ENCODE data around the gene CLASRP. TPM values are rescaled to one million over a fixed set of nuclear protein-coding genes. Genes with fewer than 3 reads are reported as not detected.

The CLASRP gene
- polyA plus RNA-seq, 1 donor (not counting 4 experiments of a cell fraction or from before 2014, with no cell fraction given) = 21.4 TPM

GRCh38 chr19:44993526-44993925 lies 45.3 kb upstream of the CLASRP start:
- H2AFZ ChIP-seq (ENCODE audit: control insufficient read depth, low read length) = no peak overlapping the region
- FAIRE-seq (no peak), DNase-seq (ENCODE audit: low read depth, low spot score) (no peak)
- no peak overlapping the region for H3K9ac ChIP-seq (ENCODE audit: control insufficient read depth, extremely low read depth, insufficient read depth, low read length)
- peaks cover 13 to 25% of the 10 kb centered on the region in 2 experiments for H3K36me3 ChIP-seq (ENCODE audit: control insufficient read depth in 2 of 2, extremely low read depth in 1 of 2, insufficient read depth in 2 of 2, low read length in 2 of 2)
- H3K9me1 ChIP-seq (ENCODE audit: control insufficient read depth, extremely low read depth, insufficient read depth, low read length) = no peaks in the 10 kb centered on the region
- no peaks in the 10 kb centered on the region for H3K79me2 ChIP-seq (ENCODE audit: control insufficient read depth, insufficient read depth, low read length)
- H3K4me2 ChIP-seq (ENCODE audit: control insufficient read depth, extremely low read depth, insufficient read depth, low read depth, low read length) = no peak overlapping the region
- no peak for TF ChIP-seq CTCF (optimal IDR thresholded peaks at IDR 0.05 in 1 of 3, IDR thresholded peaks at IDR 0.05 in 1 of 3, conservative IDR thresholded peaks at IDR 0.05 in 1 of 3; ENCODE audit: extremely low read depth in 1 of 3, insufficient read depth in 2 of 3, low read length in 3 of 3)
- TF ChIP-seq EZH2 (IDR thresholded peaks at IDR 0.05; ENCODE audit: low read length) = no peak
- dilution Hi-C loops (cut with MboI; ENCODE audit: extremely low pct_ligation_motif_present, low sequenced_read_pairs) = no loop called here
- H3K4me1 ChIP-seq (ENCODE audit: control insufficient read depth, extremely low read depth, insufficient read depth, low read length) = no peaks in the 10 kb centered on the region
- no peaks in the 10 kb centered on the region for H4K20me1 ChIP-seq (ENCODE audit: control insufficient read depth, extremely low read depth, insufficient read depth, low read length)
- no peak overlapping the region for H3K27ac ChIP-seq (ENCODE audit: control insufficient read depth, insufficient read depth, low read length)
- no peak overlapping the region for H3K4me3 ChIP-seq (ENCODE audit: control insufficient read depth in 2 of 3, extremely low read depth in 1 of 3, insufficient read depth in 2 of 3, low read depth in 1 of 3, low read length in 3 of 3)
- H3K27me3 ChIP-seq (ENCODE audit: control insufficient read depth, extremely low read depth, insufficient read depth, low read length) = no peaks in the 10 kb centered on the region
- no peaks in the 10 kb centered on the region for H3K9me3 ChIP-seq (ENCODE audit: control insufficient read depth, low read depth, low read length)

GRCh38 chr19:44993926-44994537 lies 44.8 kb upstream of the CLASRP start:
- DNase-seq (ENCODE audit: low read depth, low spot score) (no peak), FAIRE-seq (no peak)
- Histone ChIP-seq H3K79me2 (ENCODE audit: control insufficient read depth, insufficient read depth, low read length) (no peaks in the 10 kb centered on the region), H3K4me3 (ENCODE audit: control insufficient read depth in 2 of 3, extremely low read depth in 1 of 3, insufficient read depth in 2 of 3, low read depth in 1 of 3, low read length in 3 of 3) (no peak overlapping the region), H2AFZ (ENCODE audit: control insufficient read depth, low read length) (no peak overlapping the region), H3K4me1 (ENCODE audit: control insufficient read depth, extremely low read depth, insufficient read depth, low read length) (no peaks in the 10 kb centered on the region), H3K36me3 (ENCODE audit: control insufficient read depth in 2 of 2, extremely low read depth in 1 of 2, insufficient read depth in 2 of 2, low read length in 2 of 2) (peaks cover 10 to 20% of the 10 kb centered on the region in 2 experiments), H3K27ac (ENCODE audit: control insufficient read depth, insufficient read depth, low read length) (no peak overlapping the region), H3K9ac (ENCODE audit: control insufficient read depth, extremely low read depth, insufficient read depth, low read length) (no peak overlapping the region), H3K9me1 (ENCODE audit: control insufficient read depth, extremely low read depth, insufficient read depth, low read length) (no peaks in the 10 kb centered on the region), H3K9me3 (ENCODE audit: control insufficient read depth, low read depth, low read length) (no peaks in the 10 kb centered on the region), H3K27me3 (ENCODE audit: control insufficient read depth, extremely low read depth, insufficient read depth, low read length) (no peaks in the 10 kb centered on the region), H4K20me1 (ENCODE audit: control insufficient read depth, extremely low read depth, insufficient read depth, low read length) (no peaks in the 10 kb centered on the region), H3K4me2 (ENCODE audit: control insufficient read depth, extremely low read depth, insufficient read depth, low read depth, low read length) (no peak overlapping the region)
- TF ChIP-seq CTCF (optimal IDR thresholded peaks at IDR 0.05 in 1 of 3, IDR thresholded peaks at IDR 0.05 in 1 of 3, conservative IDR thresholded peaks at IDR 0.05 in 1 of 3; ENCODE audit: extremely low read depth in 1 of 3, insufficient read depth in 2 of 3, low read length in 3 of 3) = no peak
- TF ChIP-seq EZH2 (IDR thresholded peaks at IDR 0.05; ENCODE audit: low read length) = no peak
- dilution Hi-C loops (cut with MboI; ENCODE audit: extremely low pct_ligation_motif_present, low sequenced_read_pairs) = no loop called here
